GM23338 (cell line): Measurements from ENCODE around the gene MAIP1. TPM values are rescaled to one million over a fixed set of nuclear protein-coding genes. Genes with fewer than 3 reads are reported as not detected.

Source experiments
- ATAC-seq: fragments of 200-7000 bp; cut with Tn5 transposase; 3 replicates; pipeline ENCODE4 v1.9.1; 2020
- DNase-seq: peaks from one replicate; pipeline ENCODE4 v3.0.0-alpha.2; 2015; ENCODE audit warnings: low spot score
- H2AFZ ChIP-seq: fragments of 200-600 bp; sonication (generic); 2 replicates; pipeline ENCODE4 v1.8.0; 2016; ENCODE audit warnings: antibody characterized with exemption, mild to moderate bottlenecking, moderate library complexity
- H3F3A ChIP-seq: fragments of 200-600 bp; sonication (generic); replicated peaks from 2 replicates; pipeline ENCODE4 v1.8.0; 2017; ENCODE audit warnings: antibody characterized with exemption, mixed run types, low read depth
- H3K27ac ChIP-seq: fragments of 200-600 bp; sonication (generic); 2 replicates; pipeline ENCODE4 v1.6.1; 2016; ENCODE audit warnings: low read depth
- H3K27me3 ChIP-seq: fragments of 200-600 bp; sonication (generic); 2 replicates; pipeline ENCODE4 v1.8.0; 2016; ENCODE audit warnings: mild to moderate bottlenecking, mixed run types, moderate library complexity; ENCODE audit not compliant: insufficient read depth
- H3K36me3 ChIP-seq: fragments of 200-600 bp; sonication (generic); 2 replicates; pipeline ENCODE4 v1.8.0; 2016; ENCODE audit warnings: mild to moderate bottlenecking; ENCODE audit not compliant: insufficient read depth
- H3K4me1 ChIP-seq: fragments of 200-600 bp; sonication (generic); 2 replicates; pipeline ENCODE4 v1.8.0; 2016; ENCODE audit warnings: mild to moderate bottlenecking, moderate library complexity; ENCODE audit not compliant: insufficient read depth
- H3K4me2 ChIP-seq: fragments of 200-600 bp; sonication (generic); 2 replicates; pipeline ENCODE4 v1.7.1; 2017; ENCODE audit warnings: mixed run types
- H3K4me3 ChIP-seq: fragments of 200-600 bp; sonication (generic); 2 replicates; pipeline ENCODE4 v1.6.1; 2016; ENCODE audit warnings: mixed run types
- H3K79me2 ChIP-seq: fragments of 200-600 bp; sonication (generic); replicated peaks from 2 replicates; pipeline ENCODE4 v1.8.0; 2017; ENCODE audit warnings: mild to moderate bottlenecking; ENCODE audit not compliant: insufficient read depth
- H3K9me2 ChIP-seq: fragments of 200-600 bp; sonication (generic); 2 replicates; pipeline ENCODE4 v1.8.0; 2017; ENCODE audit not compliant: insufficient read depth
- H4K20me1 ChIP-seq: fragments of 200-600 bp; sonication (generic); replicated peaks from 2 replicates; pipeline ENCODE4 v1.8.0; 2017; ENCODE audit warnings: mild to moderate bottlenecking; ENCODE audit not compliant: insufficient read depth
- H3K27ac Mint-ChIP-seq: 2 replicates; pipeline ENCODE4 v1.8.0; 2020; ENCODE audit warnings: inconsistent platforms, mild to moderate bottlenecking, moderate library complexity, mixed read lengths
- H3K27me3 Mint-ChIP-seq: 3 replicates; pipeline ENCODE4 v1.8.0; 2022; ENCODE audit warnings: low read depth, mild to moderate bottlenecking, moderate library complexity, mixed read lengths, inconsistent platforms; ENCODE audit not compliant: insufficient read depth, poor library complexity
- H3K36me3 Mint-ChIP-seq: 3 replicates; pipeline ENCODE4 v1.8.0; 2021; ENCODE audit warnings: low read depth, mild to moderate bottlenecking, inconsistent platforms, moderate library complexity, mixed read lengths
- H3K4me1 Mint-ChIP-seq: 3 replicates; pipeline ENCODE4 v1.8.0; 2020; ENCODE audit warnings: mild to moderate bottlenecking, inconsistent platforms, mixed read lengths
- H3K4me3 Mint-ChIP-seq: 3 replicates; pipeline ENCODE4 v1.8.0; 2021; ENCODE audit warnings: moderate library complexity, mild to moderate bottlenecking, inconsistent platforms, mixed read lengths
- H3K9me3 Mint-ChIP-seq: 3 replicates; pipeline ENCODE4 v1.8.0; 2020; ENCODE audit warnings: moderate library complexity, mild to moderate bottlenecking, inconsistent platforms, mixed read lengths
- CREB1 ChIP-seq: fragments of 250-450 bp; sonication (Bioruptor Pico); IDR thresholded peaks from 2 replicates; pipeline ENCODE4 v1.5.0; 2020; ENCODE audit warnings: low read depth, mild to moderate bottlenecking, moderate library complexity
- ETS1 ChIP-seq: IDR thresholded peaks from 2 replicates; pipeline ENCODE4 v1.6.1; 2016; ENCODE audit warnings: antibody characterized with exemption
- EZH2 ChIP-seq: fragments of 200-600 bp; sonication (generic); IDR thresholded peaks from one replicate; pipeline ENCODE4 v1.8.0; 2017; ENCODE audit warnings: antibody characterized with exemption, mild to moderate bottlenecking, low read depth; ENCODE audit not compliant: unreplicated experiment
- EZH2phosphoT487 ChIP-seq: fragments of 200-600 bp; sonication (generic); IDR thresholded peaks from one replicate; pipeline ENCODE4 v1.8.1; 2018; ENCODE audit warnings: antibody characterized with exemption; ENCODE audit not compliant: unreplicated experiment
- JUNB ChIP-seq: IDR thresholded peaks from one replicate; pipeline ENCODE4 v1.6.1; 2016; ENCODE audit warnings: antibody characterized with exemption; ENCODE audit not compliant: unreplicated experiment
- NANOG ChIP-seq: IDR thresholded peaks from 2 replicates; pipeline ENCODE4 v1.6.1; 2016; ENCODE audit warnings: antibody characterized with exemption, borderline replicate concordance
- POLR2AphosphoS5 ChIP-seq: IDR thresholded peaks from 2 replicates; pipeline ENCODE4 v1.6.1; 2016; ENCODE audit warnings: antibody characterized with exemption, low read depth
- STAT1 ChIP-seq: IDR thresholded peaks from one replicate; pipeline ENCODE4 v1.6.1; 2016; ENCODE audit warnings: antibody characterized with exemption; ENCODE audit not compliant: unreplicated experiment
- ZNF114 ChIP-seq: fragments of 250-450 bp; sonication (Bioruptor Pico); IDR thresholded peaks from 2 replicates; pipeline ENCODE4 v1.5.0; 2020; ENCODE audit warnings: mild to moderate bottlenecking, moderate library complexity
- ZNF331 ChIP-seq: fragments of 250-450 bp; sonication (Bioruptor Pico); IDR thresholded peaks from 2 replicates; pipeline ENCODE4 v1.5.0; 2020; ENCODE audit warnings: low read depth, mild to moderate bottlenecking, moderate library complexity
- polyA plus RNA-seq: library from polyadenylated mRNA; unstranded; fragments of >200 nt; fragmentation: Nextera tagmentation; extraction: Ambion mirVana; gene quantifications from 2 replicates; pipeline ENCODE4 v1.2.1, GENCODE V29; 2016
- total RNA-seq: library from RNA; depleted of rRNA; stranded (reverse); fragments of >200 nt; shearing (Covaris generic); gene quantifications from 2 replicates; pipeline ENCODE4 v1.2.3, GENCODE V29; 2014
- TF ChIP-seq, protein P1 (sequence below): fragments of 250-450 bp; sonication (Bioruptor Pico); IDR thresholded peaks from 2 replicates; pipeline ENCODE4 v1.5.0; 2020; ENCODE audit warnings: mild to moderate bottlenecking, moderate library complexity
- TF ChIP-seq, protein P2 (sequence below): IDR thresholded peaks from one replicate; pipeline ENCODE4 v1.6.1; 2018; ENCODE audit warnings: antibody characterized with exemption; ENCODE audit not compliant: unreplicated experiment
- TF ChIP-seq, protein P3 (sequence below), 2 experiments: fragments of 200-600 bp in 1 of 2; sonication (generic) in 1 of 2; conservative IDR thresholded peaks; 2 replicates each; pipeline versions ENCODE4 v1.5.1 to v1.6.1; 2016 to 2017; ENCODE audit warnings: antibody characterized with exemption in 2 of 2, low read depth in 2 of 2, mild to moderate bottlenecking in 2 of 2, moderate library complexity in 1 of 2

Gene MAIP1
- total and polyA plus RNA-seq, 2 experiments from 2014 or later = 36.0 to 41.9 TPM

GRCh38 chr2:199950396-199950795, 5.0 kb upstream of the MAIP1 start (continued):
- no peak for TF ChIP-seq EZH2
- no peak for TF ChIP-seq ZNF331 (CRISPR knock-in tag)

DNA sequence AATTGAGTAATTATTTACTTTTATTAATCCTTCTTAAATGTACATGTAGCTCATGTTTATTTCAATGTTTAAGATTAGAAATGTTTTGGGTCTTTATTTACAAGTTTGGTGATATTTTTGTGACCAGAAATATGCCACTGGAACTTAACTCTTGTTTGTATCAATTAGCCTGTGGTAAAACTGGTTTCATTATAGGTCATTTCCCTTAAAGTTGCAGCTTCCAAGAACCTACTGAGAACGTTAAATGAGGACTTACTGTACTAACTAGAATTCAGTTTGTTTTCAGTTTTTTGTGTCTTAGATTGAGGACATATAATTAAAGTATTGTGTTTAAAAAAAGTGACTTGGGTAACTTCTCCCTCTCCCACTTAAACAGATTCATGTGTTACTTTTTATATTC, 4.4 kb upstream of the MAIP1 start:
- no peak overlapping the region for H3K4me3 Mint-ChIP-seq
- peaks cover 39% of the 10 kb centered on the region for H3K36me3 Mint-ChIP-seq
- H3K36me3 ChIP-seq = peaks cover 6% of the 10 kb centered on the region; the same call in 1 of the 2 replicates
- no peak overlapping the region for H3K27ac Mint-ChIP-seq
- H3K79me2 ChIP-seq = peaks cover 76% of the 10 kb centered on the region
- H3F3A ChIP-seq = no peaks in the 10 kb centered on the region
- no peak overlapping the region for H2AFZ ChIP-seq
- H3K9me3 Mint-ChIP-seq = no peaks in the 10 kb centered on the region
- H3K4me2 ChIP-seq = no peak overlapping the region
- H3K4me1 Mint-ChIP-seq = peaks cover 12% of the 10 kb centered on the region; the same call in 2 of the 3 replicates
- H3K27me3 Mint-ChIP-seq = peaks cover 13% of the 10 kb centered on the region
- ATAC-seq (no peak), DNase-seq (no peak)
- H3K27me3 ChIP-seq = no peaks in the 10 kb centered on the region
- no peak overlapping the region for H3K27ac ChIP-seq
- H3K4me3 ChIP-seq = no peak overlapping the region
- peaks cover 3% of the 10 kb centered on the region for H4K20me1 ChIP-seq
- no peak for TF ChIP-seq JUNB
- TF ChIP-seq ETS1 = no peak
- no peak for TF ChIP-seq STAT1
- no peak for TF ChIP-seq ZNF331 (CRISPR knock-in tag)
- TF ChIP-seq EZH2 = no peak
- no peak for TF ChIP-seq EZH2phosphoT487
- TF ChIP-seq, protein P1, sequence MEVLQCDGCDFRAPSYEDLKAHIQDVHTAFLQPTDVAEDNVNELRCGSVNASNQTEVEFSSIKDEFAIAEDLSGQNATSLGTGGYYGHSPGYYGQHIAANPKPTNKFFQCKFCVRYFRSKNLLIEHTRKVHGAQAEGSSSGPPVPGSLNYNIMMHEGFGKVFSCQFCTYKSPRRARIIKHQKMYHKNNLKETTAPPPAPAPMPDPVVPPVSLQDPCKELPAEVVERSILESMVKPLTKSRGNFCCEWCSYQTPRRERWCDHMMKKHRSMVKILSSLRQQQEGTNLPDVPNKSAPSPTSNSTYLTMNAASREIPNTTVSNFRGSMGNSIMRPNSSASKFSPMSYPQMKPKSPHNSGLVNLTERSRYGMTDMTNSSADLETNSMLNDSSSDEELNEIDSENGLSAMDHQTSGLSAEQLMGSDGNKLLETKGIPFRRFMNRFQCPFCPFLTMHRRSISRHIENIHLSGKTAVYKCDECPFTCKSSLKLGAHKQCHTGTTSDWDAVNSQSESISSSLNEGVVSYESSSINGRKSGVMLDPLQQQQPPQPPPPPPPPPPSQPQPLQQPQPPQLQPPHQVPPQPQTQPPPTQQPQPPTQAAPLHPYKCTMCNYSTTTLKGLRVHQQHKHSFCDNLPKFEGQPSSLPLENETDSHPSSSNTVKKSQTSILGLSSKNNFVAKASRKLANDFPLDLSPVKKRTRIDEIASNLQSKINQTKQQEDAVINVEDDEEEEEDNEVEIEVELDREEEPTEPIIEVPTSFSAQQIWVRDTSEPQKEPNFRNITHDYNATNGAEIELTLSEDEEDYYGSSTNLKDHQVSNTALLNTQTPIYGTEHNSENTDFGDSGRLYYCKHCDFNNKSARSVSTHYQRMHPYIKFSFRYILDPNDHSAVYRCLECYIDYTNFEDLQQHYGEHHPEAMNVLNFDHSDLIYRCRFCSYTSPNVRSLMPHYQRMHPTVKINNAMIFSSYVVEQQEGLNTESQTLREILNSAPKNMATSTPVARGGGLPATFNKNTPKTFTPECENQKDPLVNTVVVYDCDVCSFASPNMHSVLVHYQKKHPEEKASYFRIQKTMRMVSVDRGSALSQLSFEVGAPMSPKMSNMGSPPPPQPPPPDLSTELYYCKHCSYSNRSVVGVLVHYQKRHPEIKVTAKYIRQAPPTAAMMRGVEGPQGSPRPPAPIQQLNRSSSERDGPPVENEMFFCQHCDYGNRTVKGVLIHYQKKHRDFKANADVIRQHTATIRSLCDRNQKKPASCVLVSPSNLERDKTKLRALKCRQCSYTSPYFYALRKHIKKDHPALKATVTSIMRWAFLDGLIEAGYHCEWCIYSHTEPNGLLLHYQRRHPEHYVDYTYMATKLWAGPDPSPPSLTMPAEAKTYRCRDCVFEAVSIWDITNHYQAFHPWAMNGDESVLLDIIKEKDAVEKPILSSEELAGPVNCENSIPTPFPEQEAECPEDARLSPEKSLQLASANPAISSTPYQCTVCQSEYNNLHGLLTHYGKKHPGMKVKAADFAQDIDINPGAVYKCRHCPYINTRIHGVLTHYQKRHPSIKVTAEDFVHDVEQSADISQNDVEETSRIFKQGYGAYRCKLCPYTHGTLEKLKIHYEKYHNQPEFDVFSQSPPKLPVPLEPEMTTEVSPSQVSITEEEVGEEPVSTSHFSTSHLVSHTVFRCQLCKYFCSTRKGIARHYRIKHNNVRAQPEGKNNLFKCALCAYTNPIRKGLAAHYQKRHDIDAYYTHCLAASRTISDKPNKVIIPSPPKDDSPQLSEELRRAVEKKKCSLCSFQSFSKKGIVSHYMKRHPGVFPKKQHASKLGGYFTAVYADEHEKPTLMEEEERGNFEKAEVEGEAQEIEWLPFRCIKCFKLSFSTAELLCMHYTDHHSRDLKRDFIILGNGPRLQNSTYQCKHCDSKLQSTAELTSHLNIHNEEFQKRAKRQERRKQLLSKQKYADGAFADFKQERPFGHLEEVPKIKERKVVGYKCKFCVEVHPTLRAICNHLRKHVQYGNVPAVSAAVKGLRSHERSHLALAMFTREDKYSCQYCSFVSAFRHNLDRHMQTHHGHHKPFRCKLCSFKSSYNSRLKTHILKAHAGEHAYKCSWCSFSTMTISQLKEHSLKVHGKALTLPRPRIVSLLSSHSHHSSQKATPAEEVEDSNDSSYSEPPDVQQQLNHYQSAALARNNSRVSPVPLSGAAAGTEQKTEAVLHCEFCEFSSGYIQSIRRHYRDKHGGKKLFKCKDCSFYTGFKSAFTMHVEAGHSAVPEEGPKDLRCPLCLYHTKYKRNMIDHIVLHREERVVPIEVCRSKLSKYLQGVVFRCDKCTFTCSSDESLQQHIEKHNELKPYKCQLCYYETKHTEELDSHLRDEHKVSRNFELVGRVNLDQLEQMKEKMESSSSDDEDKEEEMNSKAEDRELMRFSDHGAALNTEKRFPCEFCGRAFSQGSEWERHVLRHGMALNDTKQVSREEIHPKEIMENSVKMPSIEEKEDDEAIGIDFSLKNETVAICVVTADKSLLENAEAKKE (CRISPR knock-in tag) = no peak
- no peak for TF ChIP-seq ZNF114 (CRISPR knock-in tag)
- TF ChIP-seq NANOG = no peak
- no peak for TF ChIP-seq POLR2AphosphoS5
- TF ChIP-seq, protein P2, sequence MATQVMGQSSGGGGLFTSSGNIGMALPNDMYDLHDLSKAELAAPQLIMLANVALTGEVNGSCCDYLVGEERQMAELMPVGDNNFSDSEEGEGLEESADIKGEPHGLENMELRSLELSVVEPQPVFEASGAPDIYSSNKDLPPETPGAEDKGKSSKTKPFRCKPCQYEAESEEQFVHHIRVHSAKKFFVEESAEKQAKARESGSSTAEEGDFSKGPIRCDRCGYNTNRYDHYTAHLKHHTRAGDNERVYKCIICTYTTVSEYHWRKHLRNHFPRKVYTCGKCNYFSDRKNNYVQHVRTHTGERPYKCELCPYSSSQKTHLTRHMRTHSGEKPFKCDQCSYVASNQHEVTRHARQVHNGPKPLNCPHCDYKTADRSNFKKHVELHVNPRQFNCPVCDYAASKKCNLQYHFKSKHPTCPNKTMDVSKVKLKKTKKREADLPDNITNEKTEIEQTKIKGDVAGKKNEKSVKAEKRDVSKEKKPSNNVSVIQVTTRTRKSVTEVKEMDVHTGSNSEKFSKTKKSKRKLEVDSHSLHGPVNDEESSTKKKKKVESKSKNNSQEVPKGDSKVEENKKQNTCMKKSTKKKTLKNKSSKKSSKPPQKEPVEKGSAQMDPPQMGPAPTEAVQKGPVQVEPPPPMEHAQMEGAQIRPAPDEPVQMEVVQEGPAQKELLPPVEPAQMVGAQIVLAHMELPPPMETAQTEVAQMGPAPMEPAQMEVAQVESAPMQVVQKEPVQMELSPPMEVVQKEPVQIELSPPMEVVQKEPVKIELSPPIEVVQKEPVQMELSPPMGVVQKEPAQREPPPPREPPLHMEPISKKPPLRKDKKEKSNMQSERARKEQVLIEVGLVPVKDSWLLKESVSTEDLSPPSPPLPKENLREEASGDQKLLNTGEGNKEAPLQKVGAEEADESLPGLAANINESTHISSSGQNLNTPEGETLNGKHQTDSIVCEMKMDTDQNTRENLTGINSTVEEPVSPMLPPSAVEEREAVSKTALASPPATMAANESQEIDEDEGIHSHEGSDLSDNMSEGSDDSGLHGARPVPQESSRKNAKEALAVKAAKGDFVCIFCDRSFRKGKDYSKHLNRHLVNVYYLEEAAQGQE = no peak
- TF ChIP-seq, protein P3, sequence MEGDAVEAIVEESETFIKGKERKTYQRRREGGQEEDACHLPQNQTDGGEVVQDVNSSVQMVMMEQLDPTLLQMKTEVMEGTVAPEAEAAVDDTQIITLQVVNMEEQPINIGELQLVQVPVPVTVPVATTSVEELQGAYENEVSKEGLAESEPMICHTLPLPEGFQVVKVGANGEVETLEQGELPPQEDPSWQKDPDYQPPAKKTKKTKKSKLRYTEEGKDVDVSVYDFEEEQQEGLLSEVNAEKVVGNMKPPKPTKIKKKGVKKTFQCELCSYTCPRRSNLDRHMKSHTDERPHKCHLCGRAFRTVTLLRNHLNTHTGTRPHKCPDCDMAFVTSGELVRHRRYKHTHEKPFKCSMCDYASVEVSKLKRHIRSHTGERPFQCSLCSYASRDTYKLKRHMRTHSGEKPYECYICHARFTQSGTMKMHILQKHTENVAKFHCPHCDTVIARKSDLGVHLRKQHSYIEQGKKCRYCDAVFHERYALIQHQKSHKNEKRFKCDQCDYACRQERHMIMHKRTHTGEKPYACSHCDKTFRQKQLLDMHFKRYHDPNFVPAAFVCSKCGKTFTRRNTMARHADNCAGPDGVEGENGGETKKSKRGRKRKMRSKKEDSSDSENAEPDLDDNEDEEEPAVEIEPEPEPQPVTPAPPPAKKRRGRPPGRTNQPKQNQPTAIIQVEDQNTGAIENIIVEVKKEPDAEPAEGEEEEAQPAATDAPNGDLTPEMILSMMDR (conservative IDR thresholded peaks at IDR 0.05; ENCODE audit: low read depth in 2 of 2) = no peak
- TF ChIP-seq CREB1 (CRISPR knock-in tag) = no peak
- H3K4me1 ChIP-seq = peaks cover 6% of the 10 kb centered on the region
- no peaks in the 10 kb centered on the region for H3K9me2 ChIP-seq
